Endothelial cell of umbilical vein (primary cell): Measurements from ENCODE around the gene TFAP2A. TPM values are rescaled to one million over a fixed set of nuclear protein-coding genes. Genes with fewer than 3 reads are reported as not detected.
A peak's percentile ranks its signal among the peaks of the same experiment; 100 is the strongest.

ENCODE experiments used
- BruUV-seq: library from RNA; stranded (reverse); fragments of 400-500 nt; replicated peaks from 2 replicates; lab custom pipeline; 2021; lab: Mats Ljungman, UMichigan
- CTCF ChIA-PET: fragments of 300-600, 350-600 bp; sonication (Branson Sonifier 250); formaldehyde crosslinking; loops from one replicate; lab custom pipeline; 2021; ENCODE audit warnings: antibody characterized with exemption, inconsistent platforms; lab: Charles Lee
- POLR2A ChIA-PET: fragments of 300-600, 350-600 bp; sonication (Branson Sonifier 250); formaldehyde crosslinking; loops from one replicate; lab custom pipeline; 2021; ENCODE audit warnings: antibody characterized with exemption, inconsistent platforms; lab: Charles Lee
- DNase-seq: peaks from one replicate; pipeline ENCODE4 v3.0.0-alpha.2; 2011; ENCODE audit warnings: low read depth, low spot score
- FAIRE-seq: peaks from 2 replicates; lab custom pipeline; 2011; peaks lifted over from hg19 to GRCh38; lab: Jason Lieb, UNC
- H2AFZ ChIP-seq: 2 replicates; pipeline ENCODE4 v1.6.0; 2012; ENCODE audit warnings: low read depth, low read length, control low read depth, inconsistent platforms
- H3K27ac ChIP-seq: 2 replicates; pipeline ENCODE4 v1.5.1; 2011; ENCODE audit warnings: low read depth, mild to moderate bottlenecking, control low read depth, low read length, moderate library complexity; ENCODE audit not compliant: insufficient read depth
- H3K27me3 ChIP-seq, 2 experiments: 2 replicates each; pipeline versions ENCODE4 v1.6.0 to v1.6.1; 2011; ENCODE audit warnings: low read length in 2 of 2, mixed read lengths in 1 of 2; ENCODE audit not compliant: control insufficient read depth in 2 of 2, insufficient read depth in 2 of 2
- H3K36me3 ChIP-seq, 2 experiments: 2 replicates in 1 of 2; 3 replicates in 1 of 2; pipeline ENCODE4 v1.5.1; 2011; ENCODE audit warnings: low read length in 2 of 2, mild to moderate bottlenecking in 1 of 2, moderate library complexity in 1 of 2; ENCODE audit not compliant: control insufficient read depth in 2 of 2, insufficient read depth in 2 of 2; ENCODE audit errors: extremely low read depth in 1 of 2
- H3K4me1 ChIP-seq: 3 replicates; pipeline ENCODE4 v1.5.1; 2011; ENCODE audit warnings: mild to moderate bottlenecking, low read length; ENCODE audit not compliant: control insufficient read depth, insufficient read depth; ENCODE audit errors: extremely low read depth
- H3K4me2 ChIP-seq: 2 replicates; pipeline ENCODE4 v1.6.1; 2011; ENCODE audit warnings: low read length, control low read depth, mixed read lengths; ENCODE audit not compliant: insufficient read depth
- H3K4me3 ChIP-seq, 3 experiments: fragments of 200-600 bp in 1 of 3; sonication (generic), shearing (Covaris generic) in 1 of 3; replicated peaks in 1 of 3; 2 replicates each; pipeline ENCODE4 v1.5.1; 2011 to 2016; ENCODE audit warnings: control low read depth in 3 of 3, low read length in 3 of 3, mild to moderate bottlenecking in 2 of 3, inconsistent platforms in 1 of 3, low read depth in 1 of 3, moderate library complexity in 1 of 3; ENCODE audit not compliant: insufficient read depth in 1 of 3
- H3K79me2 ChIP-seq: 2 replicates; pipeline ENCODE4 v1.6.0; 2012; ENCODE audit warnings: low read length, inconsistent platforms; ENCODE audit not compliant: control insufficient read depth, insufficient read depth
- H3K9ac ChIP-seq: replicated peaks from 2 replicates; pipeline ENCODE3; 2011; ENCODE audit warnings: low read length, control low read depth; ENCODE audit not compliant: insufficient read depth; ENCODE audit errors: extremely low read depth
- H3K9me1 ChIP-seq: replicated peaks from 3 replicates; pipeline ENCODE4 v1.6.0; 2011; ENCODE audit warnings: mild to moderate bottlenecking, low read length; ENCODE audit not compliant: control insufficient read depth, insufficient read depth; ENCODE audit errors: extremely low read depth
- H3K9me3 ChIP-seq: replicated peaks from 2 replicates; pipeline ENCODE4 v1.5.1; 2012; ENCODE audit warnings: low read length, inconsistent platforms; ENCODE audit not compliant: control insufficient read depth, insufficient read depth
- H4K20me1 ChIP-seq: replicated peaks from 2 replicates; pipeline ENCODE3; 2011; ENCODE audit warnings: mild to moderate bottlenecking, low read length; ENCODE audit not compliant: control insufficient read depth, insufficient read depth; ENCODE audit errors: extremely low read depth
- EZH2 ChIP-seq: IDR thresholded peaks from 2 replicates; pipeline ENCODE4 v1.6.1; 2012; ENCODE audit warnings: borderline replicate concordance, low read depth, mild to moderate bottlenecking, moderate library complexity, low read length, inconsistent platforms; ENCODE audit not compliant: severe bottlenecking
- FOS ChIP-seq: IDR thresholded peaks from 2 replicates; pipeline ENCODE4 v1.6.1; 2011; ENCODE audit warnings: mild to moderate bottlenecking, low read length, moderate library complexity, borderline replicate concordance; ENCODE audit not compliant: insufficient read depth
- GATA2 ChIP-seq: IDR thresholded peaks from 2 replicates; pipeline ENCODE4 v1.7.0; 2011; ENCODE audit warnings: low read depth, mild to moderate bottlenecking, moderate library complexity, mixed read lengths, low read length; ENCODE audit not compliant: insufficient read length, insufficient read depth
- dilution Hi-C: fragments of 300-500 bp; cut with MboI; formaldehyde crosslinking; loops from one replicate; pipeline ENCODE4 v1.15.0; 2019; ENCODE audit warnings: low sequenced_read_pairs; ENCODE audit not compliant: extremely low pct_ligation_motif_present
- intact Hi-C: fragments of 100-400 bp; cut with micrococcal nuclease; formaldehyde crosslinking; loops from one replicate; pipeline ENCODE4 v1.10.0; 2022
- polyA plus RNA-seq, 4 experiments: library from polyadenylated mRNA; depleted of rRNA in 3 of 4; stranded (reverse) in 3 of 4; unstranded in 1 of 4; fragments of >200 nt; gene quantifications; 2 replicates each; pipeline versions ENCODE4 v1.2.1 to v1.2.3, GENCODE V29; 2011 to 2012; ENCODE audit warnings: missing spikeins in 1 of 4
- total RNA-seq: library from RNA; stranded (reverse); gene quantifications from 2 replicates; pipeline ENCODE4 v1.2.3, GENCODE V29; 2021

The TFAP2A gene
- total and polyA plus RNA-seq, 2 donors (not counting 3 experiments of a cell fraction or from before 2014, with no cell fraction given), result 0.06 TPM; not detected in 1

- Histone ChIP-seq H3K27ac (no peak overlapping the region), H3K9me3 (no peaks in the 10 kb centered on the region), H3K9ac (no peak overlapping the region), H3K36me3 (no peaks in the 10 kb centered on the region), H3K27me3 (peaks cover 92 to 98% of the 10 kb centered on the region in 2 experiments), H3K79me2 (no peaks in the 10 kb centered on the region), H2AFZ (no peak overlapping the region), H3K4me3 (no peak overlapping the region), H3K4me1 (peaks cover 5% of the 10 kb centered on the region), H3K4me2 (no peak overlapping the region), H3K9me1 (no peaks in the 10 kb centered on the region), H4K20me1 (no peaks in the 10 kb centered on the region)
- DNase-seq, result no peak
- dilution Hi-C loops, result no loop called here
- CTCF ChIA-PET, result interaction anchor here (0.8 to 2.0 kb wide), 4 partner anchors 7 to 1439 kb away, joined by 3 to 8 read pairs (median 6); no protein-coding TSS in a partner anchor
- intact Hi-C loops, result loop anchor here (10.0 kb wide), 1 partner anchor 1987 kb away; the partner anchor contains the start of gene SLC35B3
- no peak for FAIRE-seq
- TF ChIP-seq EZH2, result peak; percentile 93
- no peak for TF ChIP-seq FOS
- no TSS peak for BruUV-seq
- POLR2A ChIA-PET, result no interaction called here
Measured at GRCh38 chr6:10421921-10422736, 7.3 kb upstream of the TFAP2A start.

GRCh38 chr6:10421158-10421920 is 6.5 kb upstream of the TFAP2A start:
- H3K9ac ChIP-seq, result no peak overlapping the region
- H3K27me3 ChIP-seq, result peaks cover 94 to 99% of the 10 kb centered on the region in 2 experiments
- dilution Hi-C loops (no loop called here), intact Hi-C loops (loop anchor here (10.0 kb wide), 1 partner anchor 1987 kb away; the partner anchor contains the start of gene SLC35B3)
- H3K4me2 ChIP-seq, result no peak overlapping the region
- FAIRE-seq (no peak), DNase-seq (no peak)
- BruUV-seq, result no TSS peak
- H3K27ac ChIP-seq, result no peak overlapping the region
- H2AFZ ChIP-seq, result no peak overlapping the region
- H3K79me2 ChIP-seq, result no peaks in the 10 kb centered on the region
- H4K20me1 ChIP-seq, result no peaks in the 10 kb centered on the region
- H3K36me3 ChIP-seq, result no peaks in the 10 kb centered on the region
- CTCF ChIA-PET, result interaction anchor here (0.8 to 2.0 kb wide), 4 partner anchors 8 to 1438 kb away, joined by 3 to 8 read pairs (median 6); no protein-coding TSS in a partner anchor
- no peaks in the 10 kb centered on the region for H3K9me3 ChIP-seq
- H3K9me1 ChIP-seq, result no peaks in the 10 kb centered on the region
- no peak overlapping the region for H3K4me3 ChIP-seq
- peaks cover 5% of the 10 kb centered on the region for H3K4me1 ChIP-seq
- POLR2A ChIA-PET, result no interaction called here
- peak; percentile 88 for TF ChIP-seq EZH2
- TF ChIP-seq GATA2, result no peak
